CD4-positive, alpha-beta T cell (primary cell): ENCODE results near the gene COL19A1. TPM values are rescaled to one million over a fixed set of nuclear protein-coding genes. Genes with fewer than 3 reads are reported as not detected.

Experiments
- ATAC-seq: fragments of 200-7000 bp; cut with Tn5 transposase; one replicate; pipeline ENCODE4 v1.10.0; 2022; ENCODE audit warnings: mild to moderate bottlenecking; ENCODE audit not compliant: poor library complexity
- CTCF ChIA-PET: fragments of 350-600 bp; sonication (Branson Sonifier 250); formaldehyde crosslinking; loops from one replicate; lab custom pipeline; 2021; ENCODE audit warnings: antibody characterized with exemption, inconsistent platforms; lab: Charles Lee
- POLR2A ChIA-PET: fragments of 350-600 bp; sonication (Branson Sonifier 250); formaldehyde crosslinking; loops from one replicate; lab custom pipeline; 2021; ENCODE audit warnings: antibody characterized with exemption, inconsistent platforms; lab: Charles Lee
- DNase-seq, 14 experiments: peaks; one replicate each; pipeline ENCODE4 v3.0.0-alpha.2; 2013 to 2020; ENCODE audit warnings: mixed read lengths in 2 of 14
- H3K27ac ChIP-seq, 2 donors: one replicate each; pipeline versions ENCODE4 v1.5.1 to v1.7.0; 2013; ENCODE audit warnings: low read length in 2 of 2, low read depth in 1 of 2, mild to moderate bottlenecking in 1 of 2
- H3K27me3 ChIP-seq, 2 experiments: 1 replicate in 1 of 2; 2 replicates in 1 of 2; pipeline versions ENCODE4 v1.6.1 to v1.7.0; 2013; ENCODE audit warnings: low read length in 2 of 2, control low read depth in 1 of 2, mild to moderate bottlenecking in 1 of 2, moderate library complexity in 1 of 2; ENCODE audit not compliant: insufficient read depth in 2 of 2, control insufficient read depth in 1 of 2
- H3K36me3 ChIP-seq: one replicate; pipeline ENCODE4 v1.6.1; 2013; ENCODE audit warnings: low read length, control low read depth; ENCODE audit not compliant: insufficient read depth
- H3K4me1 ChIP-seq: one replicate; pipeline ENCODE4 v1.6.1; 2013; ENCODE audit warnings: low read length, control low read depth; ENCODE audit not compliant: insufficient read depth
- H3K4me3 ChIP-seq: one replicate; pipeline ENCODE4 v1.5.1; 2013; ENCODE audit warnings: mild to moderate bottlenecking, low read length, moderate library complexity
- H3K9me3 ChIP-seq, 2 experiments: 1 replicate in 1 of 2; 2 replicates in 1 of 2; pipeline versions ENCODE4 v1.6.1 to v1.7.0; 2013; ENCODE audit warnings: low read length in 2 of 2, mild to moderate bottlenecking in 2 of 2, control low read depth in 1 of 2, moderate library complexity in 1 of 2; ENCODE audit not compliant: control insufficient read depth in 1 of 2, insufficient read depth in 1 of 2
- H3K27ac Mint-ChIP-seq: one replicate; pipeline ENCODE4 v1.8.0; 2020; ENCODE audit warnings: mixed read lengths
- H3K27me3 Mint-ChIP-seq: one replicate; pipeline ENCODE4 v1.8.0; 2021; ENCODE audit warnings: mixed read lengths
- H3K36me3 Mint-ChIP-seq: one replicate; pipeline ENCODE4 v1.8.0; 2021; ENCODE audit warnings: low read depth, mixed read lengths
- H3K4me1 Mint-ChIP-seq: one replicate; pipeline ENCODE4 v1.8.0; 2021; ENCODE audit warnings: low read depth, mixed read lengths
- H3K4me3 Mint-ChIP-seq: one replicate; pipeline ENCODE4 v1.8.0; 2020; ENCODE audit warnings: mild to moderate bottlenecking, mixed read lengths
- H3K9me3 Mint-ChIP-seq: one replicate; pipeline ENCODE4 v1.8.0; 2020; ENCODE audit warnings: mixed read lengths
- intact Hi-C, 2 experiments: fragments of 100-400 bp; cut with DNase I in 1 of 2; cut with micrococcal nuclease in 1 of 2; formaldehyde crosslinking; loops; one replicate each; pipeline versions ENCODE4 v1.15.1 to v1.9.0; 2023 to 2025; cut with DNase I, micrococcal nuclease
- total RNA-seq, 174 experiments: library from RNA in 2 of 174; stranded (reverse) in 2 of 174; gene quantifications; one replicate each; pipeline ENCODE4 v1.2.3 and lab custom pipeline; 2021 to 2026
- TF ChIP-seq, protein P1 (sequence below): fragments of 200-600 bp; IDR thresholded peaks from one replicate; pipeline ENCODE4 v1.8.0; 2022; ENCODE audit warnings: antibody characterized with exemption, mild to moderate bottlenecking

The COL19A1 gene
- total RNA-seq, 2 experiments from 2014 or later, result not detected

DNA sequence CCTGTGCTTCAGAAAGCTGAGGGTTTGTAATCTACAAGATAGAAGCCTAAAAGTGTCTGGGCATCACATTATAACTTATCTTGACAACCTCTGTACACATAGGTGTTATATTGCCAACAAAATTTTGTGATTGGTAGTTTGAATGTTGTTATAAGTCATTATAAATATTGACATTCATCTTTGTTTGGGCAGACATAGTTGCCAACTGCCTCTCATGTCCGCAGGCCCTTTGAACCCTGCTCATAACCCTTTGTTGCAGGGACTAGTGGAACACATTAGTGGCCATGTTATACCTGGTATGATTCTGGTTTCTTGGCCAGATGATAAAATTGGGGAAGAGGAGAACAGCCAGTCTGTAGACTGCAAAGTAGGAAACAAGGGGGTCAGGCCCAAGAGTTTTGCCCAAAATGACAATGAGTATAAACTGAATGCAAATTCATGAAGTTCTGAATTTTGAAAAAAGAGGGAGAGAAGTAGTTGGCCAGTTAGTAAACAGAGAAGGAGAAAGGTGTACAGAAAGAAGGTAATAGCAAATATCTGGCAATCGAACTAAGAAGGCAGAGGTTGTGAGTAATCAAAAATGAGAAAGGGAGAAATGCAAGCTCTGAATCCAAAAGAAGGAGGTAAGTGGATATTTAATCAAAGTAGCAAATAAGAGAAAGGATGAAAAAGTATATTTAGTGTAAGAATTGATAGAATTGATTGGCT, 48.0 kb upstream of the COL19A1 start:
- no peaks in the 10 kb centered on the region for H3K36me3 ChIP-seq
- CTCF ChIA-PET, result no interaction called here
- Mint-ChIP-seq H3K36me3 (no peaks in the 10 kb centered on the region), H3K27ac (no peak overlapping the region), H3K27me3 (no peaks in the 10 kb centered on the region), H3K9me3 (no peaks in the 10 kb centered on the region), H3K4me1 (peaks cover 34% of the 10 kb centered on the region), H3K4me3 (no peak overlapping the region)
- H3K4me3 ChIP-seq, result no peak overlapping the region
- H3K27ac ChIP-seq, result no peak overlapping the region
- intact Hi-C loops, result no loop called here
- POLR2A ChIA-PET, result interaction anchor here (1.2 kb wide), 1 partner anchor 21 kb away, joined by 5 read pairs; no protein-coding TSS in a partner anchor
- H3K27me3 ChIP-seq, result no peaks in the 10 kb centered on the region
- DNase-seq, result no peak
- no peak for ATAC-seq
- H3K9me3 ChIP-seq, result no peaks in the 10 kb centered on the region
- TF ChIP-seq, protein P1, sequence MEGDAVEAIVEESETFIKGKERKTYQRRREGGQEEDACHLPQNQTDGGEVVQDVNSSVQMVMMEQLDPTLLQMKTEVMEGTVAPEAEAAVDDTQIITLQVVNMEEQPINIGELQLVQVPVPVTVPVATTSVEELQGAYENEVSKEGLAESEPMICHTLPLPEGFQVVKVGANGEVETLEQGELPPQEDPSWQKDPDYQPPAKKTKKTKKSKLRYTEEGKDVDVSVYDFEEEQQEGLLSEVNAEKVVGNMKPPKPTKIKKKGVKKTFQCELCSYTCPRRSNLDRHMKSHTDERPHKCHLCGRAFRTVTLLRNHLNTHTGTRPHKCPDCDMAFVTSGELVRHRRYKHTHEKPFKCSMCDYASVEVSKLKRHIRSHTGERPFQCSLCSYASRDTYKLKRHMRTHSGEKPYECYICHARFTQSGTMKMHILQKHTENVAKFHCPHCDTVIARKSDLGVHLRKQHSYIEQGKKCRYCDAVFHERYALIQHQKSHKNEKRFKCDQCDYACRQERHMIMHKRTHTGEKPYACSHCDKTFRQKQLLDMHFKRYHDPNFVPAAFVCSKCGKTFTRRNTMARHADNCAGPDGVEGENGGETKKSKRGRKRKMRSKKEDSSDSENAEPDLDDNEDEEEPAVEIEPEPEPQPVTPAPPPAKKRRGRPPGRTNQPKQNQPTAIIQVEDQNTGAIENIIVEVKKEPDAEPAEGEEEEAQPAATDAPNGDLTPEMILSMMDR, result no peak
- H3K4me1 ChIP-seq, result peaks cover 19% of the 10 kb centered on the region

GRCh38 chr6:69819138-69819537, 47.2 kb upstream of the COL19A1 start:
- intact Hi-C loops, result no loop called here
- no peak overlapping the region for H3K4me3 ChIP-seq
- no peak for DNase-seq
- H3K27me3 ChIP-seq, result no peaks in the 10 kb centered on the region
- peaks cover 28% of the 10 kb centered on the region for H3K4me1 Mint-ChIP-seq
- TF ChIP-seq, protein P1, result no peak
- no peak overlapping the region for H3K27ac Mint-ChIP-seq
- H3K9me3 ChIP-seq, result no peaks in the 10 kb centered on the region
- ChIA-PET CTCF (no interaction called here), POLR2A (interaction anchor here (0.6 to 1.2 kb wide), 2 partner anchors 20 to 22 kb away, joined by 3 to 5 read pairs; no protein-coding TSS in a partner anchor)
- H3K4me1 ChIP-seq, result peaks cover 15% of the 10 kb centered on the region
- no peak overlapping the region for H3K27ac ChIP-seq
- no peaks in the 10 kb centered on the region for H3K36me3 ChIP-seq
- no peaks in the 10 kb centered on the region for H3K27me3 Mint-ChIP-seq
- H3K36me3 Mint-ChIP-seq, result no peaks in the 10 kb centered on the region
- no peaks in the 10 kb centered on the region for H3K9me3 Mint-ChIP-seq
- no peak overlapping the region for H3K4me3 Mint-ChIP-seq
- no peak for ATAC-seq

GRCh38 chr6:69820018-69820417, 46.3 kb upstream of the COL19A1 start:
- ChIA-PET CTCF (interaction anchor here (1.3 kb wide), 1 partner anchor 17 kb away, joined by 3 read pairs; no protein-coding TSS in a partner anchor), POLR2A (no interaction called here)
- Mint-ChIP-seq H3K9me3 (no peaks in the 10 kb centered on the region), H3K4me3 (no peak overlapping the region), H3K27me3 (no peaks in the 10 kb centered on the region), H3K36me3 (no peaks in the 10 kb centered on the region), H3K27ac (no peak overlapping the region), H3K4me1 (peaks cover 23% of the 10 kb centered on the region)
- Histone ChIP-seq H3K9me3 (no peaks in the 10 kb centered on the region), H3K27me3 (no peaks in the 10 kb centered on the region), H3K36me3 (no peaks in the 10 kb centered on the region), H3K27ac (no peak overlapping the region), H3K4me1 (peaks cover 11% of the 10 kb centered on the region), H3K4me3 (no peak overlapping the region)
- TF ChIP-seq, protein P1, result no peak
- intact Hi-C loops, result no loop called here
- ATAC-seq (no peak), DNase-seq (no peak)
